Measurements from ENCODE around the gene LPAR5. TPM values are rescaled to one million over a fixed set of nuclear protein-coding genes. Genes with fewer than 3 reads are reported as not detected.

The LPAR5 gene
- total and polyA plus RNA-seq, 2 of the 13 experiments (the other 11 are each of a cell fraction or from before 2014, with no cell fraction given): 0.09 to 0.32 TPM

- TF ChIP-seq IKZF5 (CRISPR knock-in tag; IDR thresholded peaks at IDR 0.05) (0 out of 2 replicates have a peak, but pooled peaks have one; percentile 41), PHF5A (CRISPR knock-in tag; IDR thresholded peaks at IDR 0.05; ENCODE audit: low read depth, unreplicated experiment) (no peak), ZIK1 (CRISPR knock-in tag; IDR thresholded peaks at IDR 0.05; ENCODE audit: borderline replicate concordance, low read depth) (no peak), MXD4 (CRISPR knock-in tag; IDR thresholded peaks at IDR 0.05) (no peak), TCF12 (IDR thresholded peaks at IDR 0.05) (no peak), TCF12 (CRISPR knock-in tag; IDR thresholded peaks at IDR 0.05) (0 out of 2 replicates have a peak, but pooled peaks have one; percentile 11), ZNF768 (CRISPR knock-in tag; IDR thresholded peaks at IDR 0.05) (peak; percentile 46; the same call in 1 of the 2 replicates), FOXA3 (CRISPR knock-in tag; IDR thresholded peaks at IDR 0.05) (peak; percentile 29; the same call in 1 of the 2 replicates), NCOR1 (IDR thresholded peaks at IDR 0.05; ENCODE audit: borderline replicate concordance, low read length) (no peak), GABPA (IDR thresholded peaks at IDR 0.05; ENCODE audit: low read depth, low read length) (no peak), GABPA (CRISPR knock-in tag; IDR thresholded peaks at IDR 0.05; ENCODE audit: low read depth) (peak; percentile 60), MAZ (IDR thresholded peaks at IDR 0.05; ENCODE audit: borderline replicate concordance, low read depth, low read length) (peak; percentile 94), MAZ (CRISPR knock-in tag; IDR thresholded peaks at IDR 0.05; ENCODE audit: low read depth) (peak; percentile 65), MAF1 (CRISPR knock-in tag; IDR thresholded peaks at IDR 0.05; ENCODE audit: borderline replicate concordance) (peak; percentile 64; the same call in 1 of the 2 replicates), TFDP2 (CRISPR knock-in tag; IDR thresholded peaks at IDR 0.05) (peak; percentile 56; the same call in 1 of the 2 replicates), ZNF451 (CRISPR knock-in tag; IDR thresholded peaks at IDR 0.05) (peak; percentile 64; the same call in 1 of the 2 replicates), SPEN (CRISPR knock-in tag; IDR thresholded peaks at IDR 0.05; ENCODE audit: low read depth) (peak; percentile 64; the same call in 1 of the 2 replicates), ZNF619 (CRISPR knock-in tag; IDR thresholded peaks at IDR 0.05) (no peak), MIER3 (CRISPR knock-in tag; IDR thresholded peaks at IDR 0.05; ENCODE audit: borderline replicate concordance) (no peak), HDAC1 (CRISPR knock-in tag; IDR thresholded peaks at IDR 0.05) (peak; percentile 47; the same call in 1 of the 2 replicates), RXRA (CRISPR knock-in tag; IDR thresholded peaks at IDR 0.05) (peak; percentile 51; the same call in 1 of the 2 replicates), TBX2 (CRISPR knock-in tag; IDR thresholded peaks at IDR 0.05; ENCODE audit: borderline replicate concordance) (peak; percentile 36; the same call in 1 of the 2 replicates), ZNF788 (CRISPR knock-in tag; IDR thresholded peaks at IDR 0.05; ENCODE audit: borderline replicate concordance) (no peak), RARA (CRISPR knock-in tag; IDR thresholded peaks at IDR 0.05) (peak; percentile 52; the same call in 1 of the 2 replicates), ZFYVE20 (CRISPR knock-in tag; IDR thresholded peaks at IDR 0.05; ENCODE audit: borderline replicate concordance, low read depth) (no peak), CBX1 (IDR thresholded peaks at IDR 0.05; ENCODE audit: low read depth) (peak; percentile 62), ZBTB38 (CRISPR knock-in tag; IDR thresholded peaks at IDR 0.05) (peak; percentile 62; the same call in 1 of the 2 replicates)
- TF ChIP-seq, protein P1, sequence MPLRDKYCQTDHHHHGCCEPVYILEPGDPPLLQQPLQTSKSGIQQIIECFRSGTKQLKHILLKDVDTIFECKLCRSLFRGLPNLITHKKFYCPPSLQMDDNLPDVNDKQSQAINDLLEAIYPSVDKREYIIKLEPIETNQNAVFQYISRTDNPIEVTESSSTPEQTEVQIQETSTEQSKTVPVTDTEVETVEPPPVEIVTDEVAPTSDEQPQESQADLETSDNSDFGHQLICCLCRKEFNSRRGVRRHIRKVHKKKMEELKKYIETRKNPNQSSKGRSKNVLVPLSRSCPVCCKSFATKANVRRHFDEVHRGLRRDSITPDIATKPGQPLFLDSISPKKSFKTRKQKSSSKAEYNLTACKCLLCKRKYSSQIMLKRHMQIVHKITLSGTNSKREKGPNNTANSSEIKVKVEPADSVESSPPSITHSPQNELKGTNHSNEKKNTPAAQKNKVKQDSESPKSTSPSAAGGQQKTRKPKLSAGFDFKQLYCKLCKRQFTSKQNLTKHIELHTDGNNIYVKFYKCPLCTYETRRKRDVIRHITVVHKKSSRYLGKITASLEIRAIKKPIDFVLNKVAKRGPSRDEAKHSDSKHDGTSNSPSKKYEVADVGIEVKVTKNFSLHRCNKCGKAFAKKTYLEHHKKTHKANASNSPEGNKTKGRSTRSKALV (CRISPR knock-in tag; IDR thresholded peaks at IDR 0.05): no peak
Observed at GRCh38 chr12:6613776-6614512, 21.8 kb downstream of the LPAR5 start (continued).

Measured in HepG2 (cell line).